Measurements from ENCODE around the gene PSMG2.
"Not testable (repeated sequence)": the region's sequence is repeated elsewhere in the genome, so short reads cannot be mapped to it uniquely, and the experiment has no call there.

PSMG2 gene

DNA sequence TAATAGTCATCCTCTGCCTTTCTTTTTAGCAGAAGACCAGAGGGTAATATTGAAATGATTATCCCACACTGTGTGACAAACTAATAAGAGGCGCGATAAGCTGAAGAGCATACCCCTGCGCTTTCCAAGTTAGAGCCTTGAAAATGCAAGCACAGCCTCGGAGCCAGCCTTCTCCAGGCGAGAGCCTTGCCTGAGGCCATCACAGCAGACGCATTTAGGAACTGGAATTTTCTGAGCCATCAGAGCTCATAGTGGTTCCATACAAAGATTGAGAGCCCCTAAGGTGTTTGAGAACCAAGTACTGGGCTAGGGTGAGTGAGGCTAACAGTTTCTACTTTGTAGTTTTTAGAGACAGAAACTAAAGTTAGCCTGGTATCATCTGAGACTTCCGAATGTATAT, 19.9 kb downstream of the PSMG2 start:
- no peak for DNase-seq (ENCODE audit: low read depth)

DNA sequence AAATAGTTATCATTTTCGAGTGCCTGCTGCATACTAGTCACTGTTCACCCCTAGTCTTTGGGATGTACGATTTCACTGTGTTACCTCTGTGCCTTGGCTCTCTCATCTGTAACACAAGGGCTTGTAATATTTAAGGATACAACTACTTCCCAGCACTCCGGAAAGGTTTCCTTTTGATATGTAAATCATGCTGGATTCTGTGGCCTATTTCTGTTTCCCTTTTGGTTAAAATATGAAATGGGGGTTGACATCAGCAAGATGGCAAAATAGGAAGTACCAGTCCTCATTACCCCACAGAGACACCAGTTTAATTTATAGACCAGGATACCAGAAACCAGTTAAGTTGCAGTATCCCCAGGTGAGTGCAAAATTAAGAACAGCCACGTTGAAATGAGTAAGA, 23.5 kb downstream of the PSMG2 start:
- no peak for DNase-seq (ENCODE audit: low read depth)

DNA sequence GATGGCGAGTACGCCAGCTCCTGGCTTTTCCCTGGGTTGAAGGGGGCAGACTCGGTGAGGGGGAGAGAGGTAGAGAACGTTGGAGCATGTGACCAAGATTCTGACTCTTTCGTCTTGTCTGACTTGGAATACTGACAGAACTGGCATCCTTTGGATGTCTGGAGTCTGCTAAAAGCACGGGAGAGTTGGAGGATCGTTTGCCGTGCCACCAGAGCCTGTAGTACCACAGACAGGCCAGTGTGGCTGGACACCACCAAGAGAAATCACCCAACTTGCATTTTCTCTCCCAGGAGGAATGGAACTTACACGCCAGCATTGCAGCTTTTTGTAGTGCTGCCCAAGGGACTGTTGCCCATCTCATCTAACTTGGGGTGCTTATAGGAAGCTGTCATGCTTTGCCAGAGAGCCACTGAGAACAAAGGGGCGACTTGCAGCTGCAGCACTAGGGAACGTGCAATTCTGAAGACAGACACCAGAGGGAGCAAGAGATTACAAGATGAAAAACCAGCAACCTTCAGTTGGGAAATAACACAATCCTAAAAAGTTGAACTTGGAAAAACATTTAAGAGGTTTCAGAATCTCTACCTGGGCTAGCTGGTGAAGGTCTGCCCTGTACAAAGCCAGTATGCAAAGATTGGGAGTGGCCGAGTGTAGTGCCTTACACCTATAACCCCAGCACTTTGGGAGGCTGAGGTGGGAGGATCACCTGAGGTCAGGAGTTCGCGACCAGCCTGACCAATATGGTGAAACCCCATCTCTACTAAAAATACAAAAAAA, 24.1 kb downstream of the PSMG2 start:
- peak; percentile 43 for DNase-seq (ENCODE audit: low read depth)

DNA sequence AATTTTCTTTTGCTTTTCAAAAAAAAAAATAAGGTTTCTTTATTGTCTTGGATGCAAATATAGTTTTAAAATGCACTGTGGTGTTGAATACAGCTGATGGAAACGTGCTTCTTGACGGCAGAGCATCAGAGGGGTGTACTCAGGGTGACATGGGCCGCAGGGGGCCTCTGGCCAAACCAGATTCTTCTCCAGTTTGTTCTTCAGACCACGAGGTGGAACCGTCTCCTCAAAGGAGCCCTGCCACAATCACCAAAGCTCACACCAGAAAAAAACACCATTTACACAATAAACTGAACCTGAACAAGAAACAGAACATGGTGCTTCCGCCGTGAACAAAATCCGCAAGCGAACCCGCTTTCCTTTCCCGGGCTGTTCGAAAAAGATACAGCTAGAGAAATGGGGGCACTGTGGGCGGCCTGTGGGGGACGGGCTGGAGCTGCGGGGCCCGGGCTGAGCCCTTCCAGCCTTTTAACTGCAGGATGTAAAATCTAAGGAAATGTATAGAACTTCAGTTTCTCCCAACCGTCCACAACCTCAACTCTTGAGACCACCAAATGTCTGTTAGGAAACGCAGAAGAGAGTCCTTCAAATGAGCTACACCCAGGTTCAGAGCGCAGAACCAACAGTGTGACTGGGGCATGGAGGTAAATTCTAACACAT, 34.5 kb downstream of the PSMG2 start:
- DNase-seq (ENCODE audit: low read depth) = no peak

DNA sequence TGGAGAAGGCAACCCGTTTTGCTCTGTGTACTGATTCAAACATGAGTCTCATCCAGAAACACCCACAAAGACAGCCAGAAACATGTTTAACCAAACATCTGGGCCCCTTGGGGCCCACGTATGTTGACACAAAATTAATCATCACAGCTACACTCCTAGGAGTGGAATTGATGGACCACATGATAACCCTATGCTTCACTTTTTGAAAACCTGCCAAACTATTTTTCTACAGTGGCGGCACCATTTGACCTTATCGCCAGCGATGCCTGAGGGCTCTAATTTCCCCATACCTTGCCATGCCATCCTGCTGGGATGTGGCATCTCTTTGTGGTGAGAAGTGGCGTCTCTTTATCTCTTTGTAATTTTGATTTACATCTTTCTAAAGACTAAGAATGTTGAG, 38.5 kb downstream of the PSMG2 start:
- DNase-seq (ENCODE audit: low read depth) = no peak

DNA sequence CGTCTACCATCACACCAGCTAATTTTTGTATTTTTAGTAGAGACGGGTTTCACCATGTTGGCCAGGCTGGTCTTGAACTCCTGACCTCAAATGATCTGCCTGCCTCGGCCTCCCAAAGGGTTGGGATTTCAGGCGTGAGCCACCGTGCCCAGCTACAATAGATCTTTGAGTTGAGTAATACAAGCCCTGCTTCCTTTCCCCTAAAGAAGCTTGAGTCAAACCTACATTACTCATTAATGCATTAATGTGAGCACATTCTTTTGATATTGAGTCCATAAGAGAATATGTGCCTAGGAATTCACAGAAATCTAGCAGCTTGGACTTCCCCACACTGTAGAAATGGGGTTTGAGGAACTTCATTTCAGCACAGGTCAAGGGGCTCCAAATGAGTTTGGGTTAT, 39.6 kb downstream of the PSMG2 start:
- no peak for DNase-seq (ENCODE audit: low read depth)

DNA sequence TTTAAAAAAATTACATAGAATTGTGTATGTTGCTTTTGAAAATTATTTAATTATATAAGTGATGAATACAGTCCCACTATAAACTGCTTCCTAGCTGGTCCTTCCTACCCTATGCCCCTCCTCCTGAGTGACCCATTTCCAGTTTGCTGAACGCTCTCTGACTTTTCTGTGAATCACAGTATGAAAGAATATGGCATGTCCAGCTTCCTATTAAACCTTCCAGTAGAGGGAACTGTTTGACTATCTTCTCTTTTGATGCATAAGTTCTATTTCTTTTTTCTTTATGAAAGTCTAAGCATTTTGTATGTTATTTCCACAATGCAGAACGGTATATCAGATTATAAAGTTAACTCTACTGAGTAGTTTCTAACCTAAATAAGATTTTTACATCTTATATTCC, 41.3 kb downstream of the PSMG2 start:
- DNase-seq (ENCODE audit: low read depth) = peak; percentile 43

DNA sequence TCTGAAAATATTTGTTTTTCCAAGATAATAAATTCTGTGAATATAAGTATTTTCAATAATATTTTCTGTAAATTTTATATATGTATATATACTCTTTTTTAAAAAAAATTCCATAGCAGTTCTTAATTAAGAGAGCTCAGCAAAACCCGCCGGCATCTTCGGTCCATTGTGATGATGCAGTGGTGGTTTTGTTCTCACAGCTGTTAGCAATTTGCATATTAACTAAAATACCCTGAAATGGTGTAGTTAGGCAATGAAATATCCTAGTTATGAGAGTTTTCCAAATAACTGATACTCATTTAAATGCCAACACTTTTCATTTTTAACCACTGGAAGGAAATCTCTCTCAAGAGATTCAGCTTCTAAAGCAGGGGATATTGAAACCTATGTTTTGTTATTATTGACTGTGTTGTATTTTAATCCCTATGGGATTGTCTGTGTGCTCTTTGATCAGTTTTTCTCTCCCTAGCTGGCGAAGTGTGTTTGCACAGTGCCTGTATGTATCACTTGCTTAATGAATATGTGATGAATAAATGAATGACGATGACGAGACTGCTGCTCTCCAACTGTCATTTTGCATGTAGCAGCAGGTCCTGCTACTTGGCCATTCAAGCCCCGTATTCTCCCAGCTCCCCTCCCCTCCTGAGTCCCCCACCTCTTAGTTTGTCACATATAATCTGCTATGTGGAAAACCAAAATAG, 42.4 kb downstream of the PSMG2 start:
- DNase-seq (ENCODE audit: low read depth) = no peak

GRCh38 chr18:12747530-12748315, 44.9 kb downstream of the PSMG2 start:
- DNase-seq (ENCODE audit: low read depth) = no peak

DNA sequence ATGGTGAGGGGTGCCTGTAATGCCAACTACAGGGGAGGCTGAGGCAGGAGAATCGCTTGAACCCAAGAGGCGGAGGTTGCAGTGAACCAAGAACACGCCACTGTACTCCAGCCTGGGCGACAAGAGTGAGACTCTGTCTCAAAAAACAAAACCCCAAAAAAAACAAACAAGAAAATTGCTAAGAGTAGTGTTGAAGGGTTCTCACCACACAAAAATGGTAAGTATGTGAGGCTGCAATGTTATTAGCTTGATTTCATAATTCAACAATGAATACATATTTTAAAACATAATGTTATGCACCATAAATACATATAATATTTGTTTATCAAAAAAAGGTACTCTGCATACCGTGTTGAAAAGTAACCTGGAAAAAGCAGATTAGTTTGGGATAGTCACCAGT, 45.8 kb downstream of the PSMG2 start:
- no peak for DNase-seq (ENCODE audit: low read depth)

GRCh38 chr18:12749121-12749520, 46.3 kb downstream of the PSMG2 start:
- DNase-seq (ENCODE audit: low read depth) = no peak

GRCh38 chr18:12750076-12750714, 47.4 kb downstream of the PSMG2 start:
- no peak for DNase-seq (ENCODE audit: low read depth)

DNA sequence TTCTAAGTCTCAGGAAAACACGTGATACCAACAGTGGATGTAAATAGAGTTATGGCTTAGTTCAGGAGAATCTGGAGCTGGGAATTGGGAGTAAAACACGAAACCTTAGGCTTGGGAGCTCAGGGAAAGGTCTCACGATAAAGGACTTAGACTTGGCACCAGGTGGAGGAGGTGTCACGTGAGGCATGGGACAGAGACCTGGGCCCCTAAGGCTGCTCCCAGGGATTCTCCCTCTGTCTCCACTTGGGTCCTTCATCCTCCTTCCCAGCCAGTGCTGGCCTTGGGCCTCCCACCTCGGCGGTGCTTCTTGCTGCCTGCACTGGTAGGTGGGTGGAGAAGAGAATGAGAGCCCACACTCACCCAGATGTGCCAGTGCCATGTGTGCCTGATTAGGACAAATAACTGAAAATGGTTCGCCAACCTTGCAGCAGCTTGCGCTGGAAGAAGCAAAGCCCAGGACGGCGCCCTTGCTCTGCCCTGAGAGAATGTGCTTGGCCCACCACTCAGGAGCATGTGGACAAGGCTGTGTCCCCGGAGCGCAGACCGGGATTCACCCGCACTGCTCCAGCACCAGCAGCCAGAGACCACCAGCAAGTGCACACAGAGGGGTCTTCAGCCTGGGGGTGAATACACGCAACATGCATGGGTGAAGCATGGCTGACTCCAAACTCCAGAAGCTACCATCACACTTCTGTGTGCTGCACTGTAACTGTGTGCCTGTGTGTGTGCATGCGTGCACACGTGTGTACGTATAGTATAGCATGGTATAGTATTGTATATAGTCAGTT, 48.1 kb downstream of the PSMG2 start:
- DNase-seq (ENCODE audit: low read depth) = no peak

- DNase-seq (ENCODE audit: low read depth) = no peak
These were observed 48.7 kb downstream of the PSMG2 start for GRCh38 chr18:12751503-12751884.

GRCh38 chr18:12751891-12752290, 49.0 kb downstream of the PSMG2 start:
- DNase-seq (ENCODE audit: low read depth) = no peak

DNA sequence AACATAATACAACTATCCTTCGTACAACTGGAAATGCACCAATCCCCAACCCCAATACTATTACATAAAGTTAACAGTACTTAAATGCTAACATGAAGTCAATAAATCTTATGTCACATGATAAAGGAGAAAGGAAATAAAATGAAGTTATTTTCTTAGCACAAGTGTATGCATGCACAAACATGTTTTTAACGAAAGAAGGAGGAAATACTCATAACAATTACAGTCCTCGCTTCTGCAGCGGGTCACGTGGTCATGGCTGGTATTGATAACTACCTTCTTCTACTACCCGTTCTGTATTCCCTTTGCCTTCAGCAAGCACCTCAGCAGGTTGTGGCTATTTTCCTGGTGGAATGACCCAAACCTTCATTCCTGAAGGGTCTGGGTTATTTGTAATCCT, 51.7 kb downstream of the PSMG2 start:
- DNase-seq (ENCODE audit: low read depth) = no peak

GRCh38 chr18:12755606-12756005, 52.8 kb downstream of the PSMG2 start:
- not testable (repeated sequence) for DNase-seq (ENCODE audit: low read depth)

DNA sequence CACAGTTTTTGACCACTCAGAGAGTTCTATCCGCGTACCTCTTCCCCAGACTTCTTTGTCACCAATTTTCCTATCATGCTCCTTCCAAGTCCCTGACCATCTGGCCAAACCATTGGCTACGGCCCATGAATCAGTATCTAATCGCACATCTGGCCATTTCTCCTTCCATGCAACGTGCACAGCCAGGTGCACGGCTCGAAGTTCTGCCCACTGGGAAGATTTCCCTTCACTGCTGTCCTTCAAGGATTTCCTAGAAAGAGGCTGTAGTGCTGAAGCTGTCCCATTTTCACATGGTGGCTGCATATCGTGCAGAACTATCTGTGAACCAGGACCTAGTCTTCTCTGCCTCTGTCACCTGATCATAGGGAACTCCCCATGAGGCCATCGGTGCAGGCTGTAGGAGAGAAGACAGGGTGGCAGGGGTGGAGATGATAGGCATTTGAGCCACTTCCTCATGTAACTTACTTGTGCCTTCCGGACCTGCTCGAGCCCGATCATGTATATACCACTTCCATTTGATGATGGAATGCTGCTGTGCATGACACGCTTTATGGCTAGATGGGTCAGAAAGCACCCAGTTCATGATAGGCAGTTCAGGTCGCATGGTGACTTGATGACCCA, 53.9 kb downstream of the PSMG2 start:
- not testable (repeated sequence) for DNase-seq (ENCODE audit: low read depth)

- DNase-seq (ENCODE audit: low read depth) = not testable (repeated sequence)
These were observed 55.7 kb downstream of the PSMG2 start for GRCh38 chr18:12758566-12758965.

DNA sequence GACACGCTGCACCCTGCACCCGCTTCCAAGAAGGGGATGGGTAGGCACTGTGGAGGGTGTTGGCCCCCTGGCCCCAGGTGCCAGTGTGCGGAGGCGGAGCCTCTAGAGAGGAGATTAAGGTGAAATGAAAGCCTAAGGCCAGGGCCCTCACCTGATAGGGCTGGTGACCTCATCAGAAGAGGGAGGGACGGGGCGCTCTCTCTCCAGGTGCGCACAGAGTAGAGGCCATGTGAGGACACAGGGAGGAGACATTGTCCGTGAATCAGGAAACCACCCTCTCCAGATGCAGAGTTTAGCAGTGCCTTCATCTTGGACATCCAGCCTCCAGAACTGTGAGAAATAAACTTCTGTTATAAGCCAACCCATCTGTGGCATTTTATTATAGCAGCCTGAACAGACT, 62.3 kb downstream of the PSMG2 start:
- no peak for DNase-seq (ENCODE audit: low read depth)

DNA sequence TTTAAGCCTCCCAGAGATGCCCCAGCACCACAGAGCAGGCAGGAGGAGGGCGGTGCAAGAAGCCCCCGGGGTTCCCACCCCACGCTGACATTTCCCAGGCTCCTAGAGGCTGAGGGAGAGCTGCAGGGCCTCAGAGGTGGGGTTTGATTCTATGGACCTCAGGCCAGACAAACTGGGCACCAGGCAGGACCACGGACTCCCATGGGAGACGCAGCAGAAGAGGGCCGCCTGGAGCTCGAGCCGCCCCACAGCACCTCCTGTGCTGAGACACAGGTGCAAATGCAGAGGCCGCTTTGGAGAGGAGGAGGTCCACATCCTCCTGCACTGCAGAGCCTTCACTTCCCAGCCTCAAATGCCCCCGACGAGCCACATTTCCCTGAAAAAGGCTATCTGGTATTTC, 62.7 kb downstream of the PSMG2 start:
- no peak for DNase-seq (ENCODE audit: low read depth)

Measured in GM04504 (cell line).